Brain pericyte (primary cell): ENCODE data around the gene CEP170B.

Source experiments
- DNase-seq: peaks from one replicate; pipeline ENCODE4 v3.0.0-alpha.2; 2012; ENCODE audit warnings: low read depth, low spot score

CEP170B gene

GRCh38 chr14:104868060-104868740 is 3.1 kb downstream of the CEP170B start:
- no peak for DNase-seq

DNA sequence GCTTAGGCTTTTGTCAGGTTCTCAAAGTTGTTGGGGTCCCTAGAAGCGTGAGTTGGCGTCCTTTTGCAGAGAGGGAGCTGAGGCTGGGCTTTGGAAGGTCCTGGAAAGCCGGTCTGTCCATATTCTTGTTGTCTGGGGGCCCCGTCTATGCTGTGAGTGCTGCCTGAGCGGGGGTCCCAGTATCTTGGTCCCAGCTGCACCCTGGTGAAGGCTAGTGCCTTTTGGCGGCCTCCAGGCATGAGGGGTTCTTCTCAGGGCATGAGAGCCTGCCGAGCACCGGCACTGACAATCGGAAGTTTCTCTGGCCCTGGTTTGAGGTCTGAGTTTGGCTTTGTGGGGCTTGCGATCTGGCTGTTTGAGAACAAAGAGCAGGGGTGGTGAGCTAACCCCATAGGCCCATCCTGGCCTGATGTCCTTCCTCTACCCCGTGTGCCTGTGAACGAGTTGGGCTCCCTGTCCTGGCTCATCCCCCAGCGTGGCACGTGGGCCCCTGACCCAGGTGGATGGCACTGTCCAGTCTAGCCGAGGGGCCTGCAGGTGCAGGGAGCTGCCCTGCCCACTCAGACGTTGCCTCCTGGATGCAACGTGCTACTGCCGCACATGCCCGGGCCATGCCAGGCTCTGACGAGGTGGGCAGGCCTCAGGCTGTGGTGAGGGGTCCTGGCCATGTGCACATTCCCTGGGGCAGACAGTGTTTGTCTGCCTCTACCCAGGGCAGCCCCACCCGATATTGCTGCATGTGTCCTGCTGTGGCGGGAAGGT is 3.9 kb downstream of the CEP170B start:
- DNase-seq: no peak

DNA sequence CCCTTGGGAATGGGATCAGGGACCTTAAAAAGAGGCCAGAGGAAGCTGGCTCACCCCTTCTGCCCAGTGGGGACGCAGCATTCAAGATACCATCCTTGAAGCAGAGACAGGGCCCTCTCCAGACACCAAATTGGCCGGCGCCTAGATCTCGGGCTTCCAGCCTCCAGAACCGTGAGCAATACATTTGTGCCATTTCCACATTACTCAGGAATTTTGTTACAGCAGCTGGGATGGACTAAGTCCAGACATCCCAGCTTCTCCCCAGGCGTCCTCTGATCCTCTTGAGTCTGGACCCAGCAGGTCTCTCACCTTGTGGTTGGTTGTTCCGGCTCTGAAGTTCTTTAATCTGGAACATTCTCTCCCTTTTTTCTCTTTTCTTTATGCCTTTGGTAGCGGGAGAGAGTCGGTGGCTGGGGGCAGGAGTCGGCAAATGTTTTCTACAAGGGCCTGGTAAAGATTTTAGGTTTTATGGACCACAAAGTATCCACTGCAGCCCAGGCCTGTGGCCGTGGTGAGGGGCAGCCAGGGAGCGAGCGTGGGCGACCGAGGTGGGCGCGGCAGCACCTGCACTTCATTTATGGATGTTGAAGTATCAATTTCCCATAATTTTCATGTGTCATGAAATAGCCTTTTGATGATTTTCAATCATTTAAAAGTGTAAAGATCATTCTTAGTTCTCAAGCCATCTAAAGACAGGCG is 4.8 kb downstream of the CEP170B start:
- no peak for DNase-seq

DNA sequence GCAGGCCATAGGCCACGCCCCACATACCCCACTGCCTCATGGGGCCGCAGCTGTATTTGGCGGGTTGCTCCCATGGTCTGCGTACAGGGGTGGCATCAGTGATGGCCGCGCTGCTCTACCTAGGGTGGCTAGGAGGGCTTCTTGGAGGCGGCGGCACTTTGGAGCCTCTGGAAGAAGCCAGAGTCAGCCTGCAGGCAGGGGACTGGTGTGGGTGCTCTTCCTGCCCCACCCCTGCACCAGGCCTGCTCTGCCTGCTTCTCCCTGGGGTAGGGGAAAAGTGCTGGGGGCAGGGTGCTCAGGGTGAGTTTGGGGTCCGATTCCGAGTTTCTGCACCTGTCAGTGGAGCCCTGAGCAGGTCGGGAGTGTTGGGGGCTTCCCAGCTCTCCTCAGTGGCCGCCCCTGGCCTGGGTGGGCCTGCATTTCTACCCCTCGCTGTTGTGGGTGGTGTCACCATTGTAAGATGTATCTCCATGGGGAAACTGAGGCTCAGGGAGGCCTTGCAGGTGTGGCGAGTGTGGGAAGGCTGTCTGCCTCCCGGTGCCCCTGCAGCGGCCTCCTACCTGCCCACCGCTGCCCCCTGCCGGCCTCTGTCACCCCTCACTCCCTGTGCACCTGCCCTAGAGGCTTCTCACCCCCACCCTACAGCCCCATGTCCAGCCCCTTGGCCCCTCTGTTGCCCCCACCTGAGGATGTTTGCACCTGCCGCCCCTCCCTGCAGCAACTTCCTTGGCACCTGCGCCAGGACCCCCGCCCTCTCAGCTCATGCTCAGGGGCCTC is 5.5 kb downstream of the CEP170B start:
- DNase-seq: no peak

DNA sequence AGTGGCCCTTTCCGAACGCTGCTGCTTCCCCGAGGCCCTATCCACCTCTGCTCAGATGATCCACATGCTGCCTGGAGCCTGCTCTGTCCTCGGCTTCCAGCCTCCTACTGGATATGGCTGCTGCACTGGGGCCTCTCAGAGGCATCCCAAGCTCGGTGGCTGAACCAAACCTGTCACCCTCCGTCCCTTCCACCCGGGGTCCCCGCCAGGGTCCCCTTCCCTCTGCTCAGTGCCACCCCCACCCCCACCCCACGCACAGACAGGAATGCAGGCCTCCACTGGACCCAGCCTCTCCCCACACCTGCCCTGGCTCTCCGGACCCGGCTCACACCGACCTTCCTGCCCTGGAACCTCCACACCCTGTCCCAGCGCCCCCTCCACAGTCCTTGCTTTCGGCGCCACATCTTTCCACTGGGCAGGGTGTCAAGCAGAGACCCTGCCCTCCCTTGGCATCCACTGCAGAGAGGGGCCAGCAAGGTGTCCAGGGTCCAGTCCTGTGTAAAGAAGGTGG is 6.1 kb downstream of the CEP170B start:
- no peak for DNase-seq

GRCh38 chr14:104871656-104872468 is 6.8 kb downstream of the CEP170B start:
- DNase-seq: no peak

GRCh38 chr14:104872469-104873341 is 7.6 kb downstream of the CEP170B start:
- no peak for DNase-seq

DNA sequence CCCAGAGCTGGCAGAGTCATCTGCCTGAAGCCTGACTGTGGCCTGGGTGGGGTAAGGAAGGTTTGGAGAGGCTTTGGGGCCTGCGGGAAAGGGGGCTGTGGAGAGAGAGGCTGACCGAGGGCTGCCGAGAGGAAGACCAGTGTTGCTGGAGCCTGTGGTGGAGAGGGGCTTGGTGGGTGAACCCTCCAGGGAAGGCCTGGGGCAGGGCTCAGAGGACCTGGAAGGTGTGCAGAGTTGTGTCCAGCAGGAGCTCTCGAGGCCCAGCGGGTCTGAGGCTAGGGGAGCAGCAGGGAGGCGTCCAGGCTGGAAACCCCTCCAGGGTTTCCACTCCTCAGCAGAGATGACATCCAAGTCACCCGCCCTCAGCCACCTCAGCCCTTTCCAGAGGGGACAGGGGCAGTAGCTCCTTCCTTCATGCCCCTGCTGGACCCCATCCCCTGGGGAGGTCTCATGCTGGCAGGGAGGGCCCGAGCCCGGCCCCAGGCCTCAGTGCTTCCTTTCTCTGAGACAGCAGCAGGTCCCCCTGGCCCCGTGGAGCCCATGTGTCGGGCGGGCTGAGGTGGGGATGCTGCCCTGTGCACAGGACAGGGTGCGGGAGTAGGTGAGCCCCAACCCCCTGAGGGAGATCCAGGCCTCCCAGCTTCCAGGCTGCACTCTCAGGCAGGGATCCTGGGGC is 8.4 kb downstream of the CEP170B start:
- no peak for DNase-seq

DNA sequence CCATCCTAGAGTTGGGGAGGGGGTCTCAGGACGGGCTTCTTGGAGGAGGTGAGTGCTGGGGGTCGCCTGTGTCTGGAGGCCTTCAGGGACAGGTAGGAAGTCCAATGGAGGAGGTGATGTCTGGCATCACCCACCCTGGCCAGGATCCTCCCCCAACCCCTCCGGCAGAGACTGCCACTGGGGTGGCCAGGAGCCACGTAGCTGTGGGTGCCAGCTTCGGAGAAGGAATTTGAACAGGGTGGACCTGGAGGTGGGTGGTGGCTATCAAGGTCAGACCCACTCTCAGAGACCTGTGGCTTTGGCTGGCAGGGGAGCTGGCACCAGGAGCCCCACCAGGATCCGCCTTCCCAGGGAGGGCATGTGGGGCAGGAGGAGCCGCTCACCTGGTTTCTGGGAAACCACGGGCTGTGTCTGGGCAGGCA is 9.1 kb downstream of the CEP170B start:
- DNase-seq: no peak

DNA sequence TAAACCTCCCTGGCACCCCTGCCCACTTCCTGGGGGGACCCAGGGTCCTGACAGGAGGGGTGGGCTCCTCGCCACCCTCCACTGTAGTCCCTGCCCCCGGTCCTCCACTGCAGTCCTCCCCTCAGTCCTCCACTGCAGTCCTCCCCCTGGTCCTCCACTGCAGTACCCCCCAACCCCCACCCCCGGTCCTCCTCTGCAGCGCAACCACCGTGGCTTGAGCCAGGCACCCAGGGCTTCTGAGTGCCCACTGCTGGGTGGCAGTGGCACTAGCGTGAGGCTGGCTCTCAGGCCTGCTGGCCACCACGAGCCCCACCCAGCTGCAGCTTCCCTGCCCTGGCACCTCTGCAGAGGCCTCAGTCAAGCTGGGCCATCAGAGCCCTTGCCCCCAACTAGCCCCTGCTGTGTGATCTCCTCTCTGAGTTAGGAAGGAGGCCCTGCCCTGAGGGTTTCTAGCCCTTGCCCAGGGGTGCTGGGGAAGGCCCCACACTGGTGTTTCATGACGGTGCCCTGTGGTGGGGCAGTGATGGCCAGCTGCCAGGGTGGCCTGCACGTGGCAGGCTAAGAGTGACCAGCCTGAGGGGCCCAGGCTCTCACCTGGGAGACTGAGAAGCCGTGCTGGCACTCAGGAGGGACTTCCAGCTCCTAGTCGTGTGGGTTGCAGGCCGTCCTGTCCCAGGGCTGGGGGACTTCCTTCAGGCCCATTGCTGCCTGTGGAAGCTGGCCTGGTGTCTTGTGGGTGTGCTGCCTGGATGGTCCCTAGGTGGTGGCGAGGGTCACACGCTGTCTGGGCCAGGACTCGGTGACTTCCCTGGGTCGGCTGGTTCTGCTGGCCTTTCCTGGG is 9.7 kb downstream of the CEP170B start:
- DNase-seq: no peak

- DNase-seq: no peak
Observed at GRCh38 chr14:104875412-104875751, 10.3 kb downstream of the CEP170B start.

- no peak for DNase-seq
Observed at GRCh38 chr14:104875811-104876210, 10.7 kb downstream of the CEP170B start.

DNA sequence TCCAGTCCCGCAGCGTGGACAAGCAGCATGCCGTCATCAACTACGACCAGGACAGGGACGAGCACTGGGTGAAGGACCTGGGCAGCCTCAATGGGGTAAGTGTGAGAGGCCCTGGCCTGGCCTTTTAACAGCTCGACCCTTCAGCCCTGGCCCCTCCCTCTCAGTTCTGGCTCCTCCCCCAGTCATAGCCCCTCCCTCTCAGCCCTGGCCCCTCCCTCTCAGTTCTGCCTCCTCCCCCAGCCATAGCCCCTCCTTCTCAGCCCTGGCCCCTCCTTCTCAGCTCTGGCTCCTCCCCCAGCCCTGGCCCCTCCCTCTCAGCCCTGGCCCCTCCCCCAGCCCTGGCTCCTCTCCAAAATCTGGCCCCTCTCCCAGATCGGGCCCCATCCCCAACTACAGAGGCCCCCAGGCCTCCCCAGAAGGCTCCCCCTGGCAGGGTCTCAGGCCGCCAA is 11.2 kb downstream of the CEP170B start:
- no peak for DNase-seq

DNA sequence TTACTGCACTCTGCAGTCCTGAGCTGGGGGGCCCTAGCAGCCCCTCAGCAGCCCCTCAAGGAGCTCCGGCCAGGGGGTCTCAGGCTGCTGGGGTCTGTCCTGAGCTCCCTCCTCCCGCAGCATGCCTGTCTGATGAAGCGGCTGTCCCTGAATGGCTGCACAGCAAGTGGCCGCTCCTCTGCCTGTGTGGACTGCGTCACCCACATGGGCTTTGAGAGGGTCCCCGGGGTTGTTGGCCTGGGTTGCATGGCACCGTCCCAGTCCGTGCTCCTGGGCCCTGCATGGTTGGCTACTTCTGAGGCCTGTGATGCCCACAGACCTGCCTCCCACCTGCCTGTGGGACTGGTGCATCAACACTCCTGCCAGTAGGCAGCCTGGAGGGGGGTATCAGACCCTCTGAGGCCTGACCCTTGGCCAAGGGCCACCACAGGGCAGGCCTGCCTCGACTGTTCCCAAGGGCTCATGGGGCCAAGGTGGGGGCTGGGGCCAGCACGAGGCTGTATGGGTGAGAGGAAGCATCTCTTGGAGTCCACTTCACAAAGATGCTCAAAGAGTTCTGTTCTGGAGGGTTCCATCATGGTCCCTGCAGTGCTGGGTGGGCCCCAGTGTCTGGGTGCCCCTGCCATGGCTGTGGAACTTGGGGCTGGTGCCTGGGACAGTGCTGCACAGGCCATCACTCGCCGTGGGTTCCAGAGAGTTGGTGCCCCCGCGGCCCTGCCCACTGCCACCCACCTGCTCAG is 12.2 kb downstream of the CEP170B start:
- no peak for DNase-seq

DNA sequence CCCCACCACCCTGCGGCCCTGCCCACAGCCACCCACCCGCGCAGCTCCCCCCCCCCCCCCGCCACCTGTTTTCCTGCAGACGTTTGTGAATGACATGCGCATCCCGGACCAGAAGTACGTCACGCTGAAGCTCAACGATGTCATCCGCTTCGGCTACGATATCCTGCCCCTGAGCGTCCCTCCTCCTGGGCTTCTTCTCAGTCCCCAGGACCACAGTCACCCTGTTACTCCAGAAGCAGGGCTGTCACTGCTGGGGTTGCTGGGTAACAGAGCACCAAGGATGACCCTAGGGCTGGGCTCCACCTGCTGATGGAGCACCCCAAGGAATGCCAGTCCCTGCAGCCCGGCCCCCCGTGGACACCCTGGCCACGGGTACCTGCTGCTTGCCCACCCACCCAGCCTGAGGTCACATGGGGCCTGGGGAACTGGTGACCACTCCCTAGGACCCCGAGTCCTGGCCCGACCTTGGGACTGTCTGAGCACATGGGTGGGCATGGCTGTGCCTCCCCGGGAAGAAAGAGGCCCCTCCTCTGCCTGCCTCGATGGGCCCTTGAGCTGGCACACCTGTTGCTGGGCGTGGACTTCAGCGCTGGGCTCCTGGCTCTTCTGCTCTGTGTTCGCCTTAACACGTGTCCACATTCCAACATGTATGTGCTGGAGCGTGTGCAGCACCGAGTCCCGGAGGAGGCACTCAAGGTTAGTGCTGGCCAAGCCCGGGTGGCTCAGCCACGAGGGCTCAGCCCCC is 12.9 kb downstream of the CEP170B start:
- DNase-seq: no peak

- DNase-seq: no peak
Observed at GRCh38 chr14:104878582-104878981, 13.5 kb downstream of the CEP170B start.
